MCF 10A (cell line): ENCODE results near the gene TIGAR. TPM values are rescaled to one million over a fixed set of nuclear protein-coding genes. Genes with fewer than 3 reads are reported as not detected.

Experiments used
- BruUV-seq: library from RNA; stranded (reverse); fragments of 400-500 nt; replicated peaks from 2 replicates; lab custom pipeline; 2021; lab: Mats Ljungman, UMichigan
- CTCF ChIA-PET: fragments of 300-600 bp; sonication (Branson Sonifier 250); formaldehyde crosslinking; extraction: SDS; loops from one replicate; lab custom pipeline; 2021; ENCODE audit warnings: antibody characterized with exemption, inconsistent platforms; lab: Yijun Ruan, JAX
- POLR2A ChIA-PET: fragments of 300-600, 350-650 bp; sonication (Branson Sonifier 250); formaldehyde crosslinking; extraction: SDS; loops from one replicate; lab custom pipeline; 2020; ENCODE audit warnings: antibody characterized with exemption, inconsistent platforms; lab: Yijun Ruan, JAX
- DNase-seq: peaks from one replicate; pipeline ENCODE4 v3.0.0-alpha.2; 2018; ENCODE audit not compliant: unreplicated experiment
- H3K27ac Mint-ChIP-seq: one replicate; pipeline ENCODE4 v1.8.0; 2022; ENCODE audit warnings: mild to moderate bottlenecking, low read depth, mixed read lengths; ENCODE audit not compliant: unreplicated experiment
- H3K27me3 Mint-ChIP-seq: one replicate; pipeline ENCODE4 v1.8.0; 2022; ENCODE audit warnings: mixed read lengths; ENCODE audit not compliant: insufficient read depth, unreplicated experiment
- H3K36me3 Mint-ChIP-seq: one replicate; pipeline ENCODE4 v1.8.0; 2022; ENCODE audit warnings: mild to moderate bottlenecking, moderate library complexity, mixed read lengths; ENCODE audit not compliant: insufficient read depth, unreplicated experiment
- H3K4me1 Mint-ChIP-seq: one replicate; pipeline ENCODE4 v1.8.0; 2022; ENCODE audit warnings: mixed read lengths; ENCODE audit not compliant: insufficient read depth, unreplicated experiment
- H3K4me3 Mint-ChIP-seq: one replicate; pipeline ENCODE4 v1.8.0; 2022; ENCODE audit warnings: mild to moderate bottlenecking, moderate library complexity, mixed read lengths; ENCODE audit not compliant: unreplicated experiment
- H3K9me3 Mint-ChIP-seq: one replicate; pipeline ENCODE4 v1.8.0; 2022; ENCODE audit warnings: mixed read lengths; ENCODE audit not compliant: unreplicated experiment
- intact Hi-C: fragments of 100-400 bp; cut with micrococcal nuclease; formaldehyde crosslinking; loops from 2 replicates; pipeline ENCODE4 v1.14.1; 2022
- total RNA-seq: library from RNA; stranded (reverse); gene quantifications from 2 replicates; pipeline ENCODE4 v1.2.3, GENCODE V29; 2022
- TF ChIP-seq, protein P1 (sequence below): fragments of 200-600 bp; IDR thresholded peaks from one replicate; pipeline ENCODE4 v1.8.0; 2022; ENCODE audit warnings: antibody characterized with exemption, mild to moderate bottlenecking; ENCODE audit not compliant: unreplicated experiment

Gene TIGAR
- total RNA-seq, 1 experiment from 2014 or later, result 45.8 TPM

DNA sequence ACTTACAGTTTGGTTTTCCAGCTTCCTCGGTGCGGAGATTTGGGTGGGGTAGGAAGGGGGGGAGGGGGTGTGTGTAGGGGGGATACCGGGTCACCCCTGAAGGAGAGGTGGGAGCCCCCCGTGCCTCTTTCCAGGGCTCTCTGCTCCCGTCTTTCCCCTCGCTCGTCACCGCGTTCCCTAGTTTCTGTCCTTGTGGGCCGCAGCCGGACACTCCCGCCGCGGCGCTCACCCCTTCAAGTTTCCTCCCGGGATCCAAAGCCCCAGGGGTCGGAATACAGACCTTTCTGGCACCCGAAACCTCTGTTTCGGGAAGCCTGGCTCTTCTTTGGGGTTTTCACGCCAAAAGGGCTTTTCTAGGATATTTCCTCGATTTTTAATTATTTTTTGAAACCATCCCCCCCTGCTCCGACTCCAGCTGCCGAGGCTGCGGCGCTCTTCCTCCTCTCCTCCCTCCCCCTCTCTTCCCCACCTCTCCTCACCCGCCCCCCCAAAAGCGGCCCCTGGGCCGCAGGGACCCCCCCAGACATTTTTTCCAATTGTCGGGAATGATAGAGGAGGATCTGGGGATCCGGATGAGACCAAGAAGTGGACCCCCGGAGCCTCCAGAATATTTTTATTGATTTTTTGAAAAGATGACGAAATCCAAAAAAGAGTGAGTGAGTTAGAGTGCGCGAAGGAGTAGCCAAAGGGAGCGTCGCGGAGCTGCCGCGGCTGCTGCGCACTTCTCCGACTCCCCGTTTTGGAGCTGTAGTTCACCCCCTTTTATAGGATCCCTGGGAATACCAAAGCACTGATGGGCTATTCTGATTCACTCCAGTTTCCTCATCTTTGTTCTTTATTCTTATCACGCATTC, 45.8 kb upstream of the TIGAR start:
- no peak for DNase-seq
- intact Hi-C loops, result loop anchor here (1.0 kb wide), 1 partner anchor 46 kb away; the partner anchor contains the start of gene TIGAR
- TF ChIP-seq, protein P1, sequence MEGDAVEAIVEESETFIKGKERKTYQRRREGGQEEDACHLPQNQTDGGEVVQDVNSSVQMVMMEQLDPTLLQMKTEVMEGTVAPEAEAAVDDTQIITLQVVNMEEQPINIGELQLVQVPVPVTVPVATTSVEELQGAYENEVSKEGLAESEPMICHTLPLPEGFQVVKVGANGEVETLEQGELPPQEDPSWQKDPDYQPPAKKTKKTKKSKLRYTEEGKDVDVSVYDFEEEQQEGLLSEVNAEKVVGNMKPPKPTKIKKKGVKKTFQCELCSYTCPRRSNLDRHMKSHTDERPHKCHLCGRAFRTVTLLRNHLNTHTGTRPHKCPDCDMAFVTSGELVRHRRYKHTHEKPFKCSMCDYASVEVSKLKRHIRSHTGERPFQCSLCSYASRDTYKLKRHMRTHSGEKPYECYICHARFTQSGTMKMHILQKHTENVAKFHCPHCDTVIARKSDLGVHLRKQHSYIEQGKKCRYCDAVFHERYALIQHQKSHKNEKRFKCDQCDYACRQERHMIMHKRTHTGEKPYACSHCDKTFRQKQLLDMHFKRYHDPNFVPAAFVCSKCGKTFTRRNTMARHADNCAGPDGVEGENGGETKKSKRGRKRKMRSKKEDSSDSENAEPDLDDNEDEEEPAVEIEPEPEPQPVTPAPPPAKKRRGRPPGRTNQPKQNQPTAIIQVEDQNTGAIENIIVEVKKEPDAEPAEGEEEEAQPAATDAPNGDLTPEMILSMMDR, result no peak
- peaks cover 55% of the 10 kb centered on the region for H3K27me3 Mint-ChIP-seq
- H3K4me3 Mint-ChIP-seq, result peak overlapping the region; percentile 79
- H3K36me3 Mint-ChIP-seq, result peaks cover 51% of the 10 kb centered on the region
- H3K4me1 Mint-ChIP-seq, result peaks cover 14% of the 10 kb centered on the region
- peak overlapping the region; percentile 82 for H3K27ac Mint-ChIP-seq
- TSS peak; percentile 71 for BruUV-seq
- ChIA-PET POLR2A (interaction anchor here (0.5 to 4.7 kb wide), 9 partner anchors 239 to 867 kb away, joined by 3 to 28 read pairs (median 3); partner anchors contain the start of genes AKAP3, NDUFA9 and PARP11), CTCF (interaction anchor here (0.6 to 6.7 kb wide), 21 partner anchors 9 to 1922 kb away, joined by 3 to 220 read pairs (median 6); no protein-coding TSS in a partner anchor)
- no peaks in the 10 kb centered on the region for H3K9me3 Mint-ChIP-seq

DNA sequence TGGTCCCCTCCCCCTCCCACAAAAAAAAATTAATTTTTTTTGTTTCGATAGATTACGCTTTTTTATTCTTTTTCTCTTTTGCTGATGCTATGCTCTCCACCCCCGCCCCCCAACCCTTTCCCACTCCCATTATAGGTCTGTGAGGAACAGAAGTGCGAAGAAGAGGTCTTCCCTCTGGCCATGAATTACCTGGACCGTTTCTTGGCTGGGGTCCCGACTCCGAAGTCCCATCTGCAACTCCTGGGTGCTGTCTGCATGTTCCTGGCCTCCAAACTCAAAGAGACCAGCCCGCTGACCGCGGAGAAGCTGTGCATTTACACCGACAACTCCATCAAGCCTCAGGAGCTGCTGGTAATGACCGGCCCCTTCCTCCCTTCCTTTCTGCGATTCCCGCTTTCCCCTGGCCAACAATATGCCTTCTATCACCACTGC, 45.1 kb upstream of the TIGAR start:
- Mint-ChIP-seq H3K9me3 (no peaks in the 10 kb centered on the region), H3K36me3 (peaks cover 58% of the 10 kb centered on the region), H3K4me1 (peaks cover 19% of the 10 kb centered on the region), H3K4me3 (peak overlapping the region; percentile 79), H3K27me3 (peaks cover 49% of the 10 kb centered on the region), H3K27ac (peak overlapping the region; percentile 82)
- no TSS peak for BruUV-seq
- intact Hi-C loops, result loop anchor here (1.0 to 2.0 kb wide), 2 partner anchors 45 to 975 kb away; partner anchors contain the start of gene TIGAR
- CTCF ChIA-PET, result interaction anchor here (0.6 to 6.7 kb wide), 40 partner anchors 7 to 1921 kb away, joined by 3 to 220 read pairs (median 5); no protein-coding TSS in a partner anchor
- DNase-seq, result no peak
- POLR2A ChIA-PET, result interaction anchor here (0.5 to 4.7 kb wide), 13 partner anchors 238 to 868 kb away, joined by 3 to 28 read pairs (median 4); partner anchors contain the start of genes AKAP3, NDUFA9 and PARP11
- TF ChIP-seq, protein P1, result no peak

DNA sequence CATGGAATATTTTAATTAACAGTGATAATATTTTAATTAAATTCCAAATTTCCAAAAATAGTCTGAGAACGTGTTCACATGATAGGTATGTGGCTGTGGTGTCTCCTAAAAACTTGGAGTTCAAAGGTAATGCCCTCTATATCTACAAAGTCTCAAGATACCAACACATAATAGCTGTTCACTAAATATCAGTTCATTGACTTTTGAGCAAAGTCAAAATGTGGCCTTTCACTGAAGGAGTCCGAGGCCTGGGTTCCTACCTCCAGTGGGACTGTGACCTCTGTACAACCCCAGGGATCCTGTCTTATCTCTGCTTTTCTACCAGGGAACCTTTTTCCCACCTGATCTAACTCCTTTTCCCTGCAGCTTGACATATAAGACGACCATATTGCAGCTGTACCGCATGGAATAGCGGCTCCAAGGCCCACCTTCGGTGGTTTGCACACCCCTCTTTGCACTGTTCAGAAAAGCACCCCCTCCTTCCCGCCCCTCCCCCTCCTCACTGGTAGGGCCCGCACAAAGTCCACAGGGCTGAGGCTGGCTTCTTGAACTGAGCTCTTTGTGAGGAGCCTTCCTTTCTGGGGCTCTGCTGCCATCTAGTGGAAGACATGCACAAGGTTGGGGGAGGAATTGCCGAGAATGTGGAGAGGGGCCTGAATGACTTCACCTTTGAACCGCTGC, 44.3 kb upstream of the TIGAR start:
- H3K4me3 Mint-ChIP-seq, result peak overlapping the region; percentile 79
- H3K9me3 Mint-ChIP-seq, result no peaks in the 10 kb centered on the region
- H3K27ac Mint-ChIP-seq, result no peak overlapping the region
- ChIA-PET CTCF (interaction anchor here (0.6 to 6.7 kb wide), 85 partner anchors 7 to 1586 kb away, joined by 3 to 220 read pairs (median 4); partner anchors contain the start of genes FGF23 and PARP11), POLR2A (interaction anchor here (0.6 to 4.7 kb wide), 11 partner anchors 238 to 403 kb away, joined by 3 to 28 read pairs (median 5); partner anchors contain the start of genes AKAP3, NDUFA9 and PARP11)
- H3K36me3 Mint-ChIP-seq, result peaks cover 65% of the 10 kb centered on the region
- peaks cover 19% of the 10 kb centered on the region for H3K4me1 Mint-ChIP-seq
- peak; percentile 91 for DNase-seq
- BruUV-seq, result TSS peak; percentile 6
- H3K27me3 Mint-ChIP-seq, result peaks cover 41% of the 10 kb centered on the region
- TF ChIP-seq, protein P1, result peak; percentile 93
- intact Hi-C loops, result loop anchor here (1.0 to 2.0 kb wide), 5 partner anchors 169 to 976 kb away; no protein-coding TSS in a partner anchor
